ENCODE measurements around the gene SGPP2.

- TF ChIP-seq, protein P1, sequence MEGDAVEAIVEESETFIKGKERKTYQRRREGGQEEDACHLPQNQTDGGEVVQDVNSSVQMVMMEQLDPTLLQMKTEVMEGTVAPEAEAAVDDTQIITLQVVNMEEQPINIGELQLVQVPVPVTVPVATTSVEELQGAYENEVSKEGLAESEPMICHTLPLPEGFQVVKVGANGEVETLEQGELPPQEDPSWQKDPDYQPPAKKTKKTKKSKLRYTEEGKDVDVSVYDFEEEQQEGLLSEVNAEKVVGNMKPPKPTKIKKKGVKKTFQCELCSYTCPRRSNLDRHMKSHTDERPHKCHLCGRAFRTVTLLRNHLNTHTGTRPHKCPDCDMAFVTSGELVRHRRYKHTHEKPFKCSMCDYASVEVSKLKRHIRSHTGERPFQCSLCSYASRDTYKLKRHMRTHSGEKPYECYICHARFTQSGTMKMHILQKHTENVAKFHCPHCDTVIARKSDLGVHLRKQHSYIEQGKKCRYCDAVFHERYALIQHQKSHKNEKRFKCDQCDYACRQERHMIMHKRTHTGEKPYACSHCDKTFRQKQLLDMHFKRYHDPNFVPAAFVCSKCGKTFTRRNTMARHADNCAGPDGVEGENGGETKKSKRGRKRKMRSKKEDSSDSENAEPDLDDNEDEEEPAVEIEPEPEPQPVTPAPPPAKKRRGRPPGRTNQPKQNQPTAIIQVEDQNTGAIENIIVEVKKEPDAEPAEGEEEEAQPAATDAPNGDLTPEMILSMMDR (IDR thresholded peaks at IDR 0.05): no peak
- TF ChIP-seq POLR2A (IDR thresholded peaks at IDR 0.05): no peak
Observed at GRCh38 chr2:222499226-222499625, 74.9 kb downstream of the SGPP2 start.
